ENCODE data around the gene MUC5AC.

DNA sequence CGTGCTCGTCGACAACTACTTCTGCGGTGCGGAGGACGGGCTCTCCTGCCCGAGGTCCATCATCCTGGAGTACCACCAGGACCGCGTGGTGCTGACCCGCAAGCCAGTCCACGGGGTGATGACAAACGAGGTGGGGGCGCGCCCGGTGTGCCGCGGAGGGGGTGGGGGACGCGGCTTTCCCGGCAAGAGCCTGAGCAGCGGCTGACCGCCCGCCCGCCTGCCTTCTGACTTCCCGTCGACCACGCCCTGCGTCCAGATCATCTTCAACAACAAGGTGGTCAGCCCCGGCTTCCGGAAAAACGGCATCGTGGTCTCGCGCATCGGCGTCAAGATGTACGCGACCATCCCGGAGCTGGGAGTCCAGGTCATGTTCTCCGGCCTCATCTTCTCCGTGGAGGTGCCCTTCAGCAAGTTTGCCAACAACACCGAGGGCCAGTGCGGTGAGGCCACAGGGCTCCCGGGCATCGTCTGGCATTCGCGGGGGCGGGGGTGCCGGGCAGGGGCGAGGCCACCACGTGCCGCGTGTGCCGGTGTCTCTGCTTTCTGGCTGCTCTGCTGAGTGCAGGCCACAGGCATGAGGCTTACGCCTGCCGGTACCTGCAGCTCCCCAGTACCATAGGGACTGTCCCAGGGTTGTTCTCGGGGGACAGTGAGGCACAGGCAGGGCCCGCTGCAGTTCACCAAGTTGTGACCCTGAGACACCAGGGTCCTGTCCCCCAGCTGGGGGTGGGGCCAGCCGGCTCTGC lies 36.7 kb downstream of the MUC5AC start:
- TF ChIP-seq EZH2 (IDR thresholded peaks at IDR 0.05) (no peak), POLR2AphosphoS5 (IDR thresholded peaks at IDR 0.05; ENCODE audit: borderline replicate concordance, low read depth, low read length) (no peak)

All from SK-N-MC (cell line).